Measurements from ENCODE around the gene C9orf50.

C9orf50 gene

DNA sequence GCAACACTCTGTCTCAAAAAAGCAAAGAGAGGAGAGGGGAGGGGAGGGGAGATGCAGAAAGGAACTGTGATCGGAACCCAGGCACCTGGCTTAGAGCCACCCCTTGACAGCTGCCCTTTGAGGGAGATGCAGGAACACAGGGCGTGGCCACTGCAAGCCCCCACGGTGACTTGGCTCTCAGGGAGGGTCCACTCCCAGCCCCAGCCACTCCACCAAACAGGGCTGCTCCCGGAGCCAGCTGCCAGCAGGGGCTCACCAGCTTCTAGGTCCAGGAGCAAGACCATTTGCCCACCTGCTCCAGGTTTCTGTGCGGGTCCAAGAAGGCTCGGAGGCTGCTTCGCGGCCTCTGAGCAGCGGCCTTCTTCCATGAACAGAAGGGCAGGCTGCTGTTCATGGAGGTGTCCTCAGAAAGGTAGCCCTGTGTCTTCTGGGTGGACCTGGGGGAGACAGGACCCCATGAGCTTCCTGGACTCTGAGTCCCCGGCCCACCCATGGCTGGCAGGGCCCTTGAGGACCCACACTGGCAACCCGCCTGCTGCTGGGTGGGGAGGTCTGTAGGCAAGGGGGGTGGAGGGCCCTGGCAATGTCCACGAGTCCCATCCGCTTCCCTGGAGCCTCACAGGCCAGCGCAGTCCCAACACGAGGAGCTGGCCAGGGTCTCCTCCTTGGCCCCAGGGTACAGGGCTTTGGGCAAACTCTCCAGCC lies 7.9 kb downstream of the C9orf50 start:
- Histone ChIP-seq H3K27me3 (no peaks in the 10 kb centered on the region), H3K9ac (peak overlapping the region; percentile 65), H3K4me2 (peak overlapping the region; percentile 100)

DNA sequence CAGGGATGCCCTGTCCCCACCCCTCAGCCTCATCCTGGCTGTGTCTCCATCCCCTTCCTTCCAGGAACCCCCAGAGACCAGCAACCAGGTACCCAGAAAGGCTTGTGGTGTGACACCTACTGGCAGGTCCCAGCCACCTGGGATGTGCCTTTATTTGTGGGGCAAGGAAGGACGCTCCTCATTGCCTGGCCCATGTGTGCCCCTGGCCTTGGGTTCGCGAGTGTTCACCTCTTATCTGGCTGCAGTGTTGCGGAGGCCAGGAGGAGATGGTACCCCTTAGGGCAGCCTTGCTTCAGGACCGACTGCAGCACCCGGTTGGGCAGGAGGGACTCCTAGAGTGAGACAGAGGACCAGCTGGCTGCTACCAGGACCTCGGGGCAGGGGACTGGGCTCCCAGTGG lies 8.8 kb downstream of the C9orf50 start:
- Histone ChIP-seq H3K27me3 (no peaks in the 10 kb centered on the region), H3K4me2 (peak overlapping the region; percentile 100), H3K36me3 (no peaks in the 10 kb centered on the region), H3K27ac (peak overlapping the region; percentile 74), H3K9me3 (no peaks in the 10 kb centered on the region), H3K9ac (peak overlapping the region; percentile 65; the same call in 1 of the 2 replicates), H3K4me3 (no peak overlapping the region), H3K4me1 (peaks cover 85% of the 10 kb centered on the region), H4K20me1 (no peaks in the 10 kb centered on the region)
- no peak for TF ChIP-seq Cebpa-rat (IDR thresholded peaks at IDR 0.05)

More for the DNA sequence above, 7.9 kb downstream of the C9orf50 start:
- peaks cover 76% of the 10 kb centered on the region for H3K4me1 ChIP-seq
- peak overlapping the region; percentile 74 for H3K27ac ChIP-seq
- no peaks in the 10 kb centered on the region for H4K20me1 ChIP-seq
- peak overlapping the region; percentile 53 for H3K4me3 ChIP-seq
- TF ChIP-seq Cebpa-rat (IDR thresholded peaks at IDR 0.05): no peak
- H3K36me3 ChIP-seq: no peaks in the 10 kb centered on the region
- no peaks in the 10 kb centered on the region for H3K9me3 ChIP-seq

DNA sequence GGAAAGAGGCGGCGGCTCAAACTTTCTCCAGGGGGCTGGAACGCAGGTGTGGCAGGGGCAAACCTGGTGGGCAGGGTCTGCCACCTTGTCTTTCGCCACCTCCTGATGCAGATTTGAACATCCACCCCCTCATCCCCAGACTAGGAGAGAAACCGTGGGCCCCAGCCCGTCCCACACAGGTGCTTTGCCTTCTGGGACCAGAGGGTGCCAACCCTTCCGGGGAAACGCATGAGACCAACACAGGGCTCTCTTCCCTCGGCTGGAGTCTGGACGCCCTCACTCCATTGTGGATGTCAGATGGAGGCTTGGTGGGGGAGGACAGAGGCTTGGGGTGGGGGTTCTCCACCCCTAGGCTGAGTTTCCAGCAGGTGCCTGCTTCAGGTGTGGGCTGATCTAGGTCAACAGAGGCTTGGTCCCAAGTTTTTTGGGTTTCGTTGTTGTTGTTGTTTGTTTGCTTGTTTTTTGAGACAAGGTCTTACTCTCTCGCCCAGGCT lies 9.5 kb downstream of the C9orf50 start:
- H3K36me3 ChIP-seq: no peaks in the 10 kb centered on the region
- peaks cover 92% of the 10 kb centered on the region for H3K4me1 ChIP-seq
- peak overlapping the region; percentile 100 for H3K4me2 ChIP-seq
- H3K27ac ChIP-seq: no peak overlapping the region
- no peaks in the 10 kb centered on the region for H4K20me1 ChIP-seq
- H3K9me3 ChIP-seq: no peaks in the 10 kb centered on the region
- TF ChIP-seq Cebpa-rat (IDR thresholded peaks at IDR 0.05): no peak
- H3K27me3 ChIP-seq: no peaks in the 10 kb centered on the region
- H3K4me3 ChIP-seq: peak overlapping the region; percentile 74; the same call in 1 of the 2 replicates
- H3K9ac ChIP-seq: 0 out of 2 replicates have a peak overlapping the region, but pooled peaks have one; percentile 84

DNA sequence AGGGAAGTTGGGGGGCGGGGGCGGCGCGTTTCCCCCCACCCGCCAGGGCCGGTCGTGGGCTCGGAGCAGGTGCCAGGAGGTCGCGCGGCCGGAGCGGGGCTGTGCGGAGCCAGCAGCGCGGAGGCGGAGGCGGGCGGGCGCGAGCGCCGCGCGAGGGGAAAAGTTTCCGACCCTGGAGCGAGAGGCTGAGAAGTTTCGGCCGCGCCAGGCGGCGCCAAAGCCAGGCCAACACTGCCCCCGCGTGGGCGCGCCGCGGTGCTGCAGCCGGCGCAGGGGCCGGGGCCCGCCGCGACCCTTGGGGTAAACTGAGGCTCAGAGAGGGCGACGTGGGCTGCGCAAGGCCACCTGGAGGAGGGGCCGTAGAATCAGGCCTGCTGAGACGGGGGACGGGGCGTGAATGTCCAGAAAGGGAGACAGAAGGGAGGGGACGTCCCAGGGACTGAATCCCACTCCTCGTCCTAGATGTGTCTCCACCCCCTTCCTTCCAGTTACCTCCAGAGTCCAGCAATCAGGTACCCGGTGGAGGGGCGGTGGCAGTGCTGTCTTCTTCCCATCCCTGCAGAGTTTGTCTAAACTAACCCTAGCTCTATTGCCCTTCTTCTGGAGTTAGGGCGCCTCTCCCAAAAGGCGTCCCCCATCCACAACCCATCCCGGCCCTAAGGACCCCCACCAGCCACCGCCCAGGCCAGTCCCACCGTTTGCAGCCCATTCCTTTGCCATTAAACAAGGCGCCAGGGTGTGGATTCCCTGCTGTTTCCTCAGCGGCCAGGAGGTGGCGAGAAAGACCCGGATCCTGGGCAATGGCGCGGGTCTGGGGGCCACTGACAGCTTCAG lies 10.2 kb downstream of the C9orf50 start:
- Histone ChIP-seq H3K4me2 (peak overlapping the region; percentile 100), H3K9ac (peak overlapping the region; percentile 84), H3K36me3 (no peaks in the 10 kb centered on the region), H3K27me3 (no peaks in the 10 kb centered on the region), H4K20me1 (no peaks in the 10 kb centered on the region), H3K4me3 (peak overlapping the region; percentile 74), H3K9me3 (no peaks in the 10 kb centered on the region), H3K27ac (peak overlapping the region; percentile 82), H3K4me1 (peaks cover 94% of the 10 kb centered on the region)
- TF ChIP-seq Cebpa-rat (IDR thresholded peaks at IDR 0.05): no peak

DNA sequence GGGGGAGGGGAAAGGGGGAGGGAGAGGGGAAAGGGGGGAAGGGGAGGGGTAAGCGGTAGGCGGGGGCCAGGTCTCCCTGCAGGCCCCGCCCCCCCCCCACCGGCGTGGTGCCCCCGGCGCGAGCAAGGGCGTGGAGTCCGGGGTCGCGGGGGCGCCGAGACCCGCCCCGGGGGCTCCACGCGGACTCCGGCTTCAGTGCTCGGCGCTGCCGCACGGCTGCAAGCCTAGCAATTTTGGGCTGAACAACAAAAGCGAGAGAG lies 10.8 kb downstream of the C9orf50 start:
- Histone ChIP-seq H3K4me1 (peaks cover 94% of the 10 kb centered on the region), H4K20me1 (no peaks in the 10 kb centered on the region), H3K36me3 (no peaks in the 10 kb centered on the region), H3K4me3 (peak overlapping the region; percentile 74), H3K9me3 (no peaks in the 10 kb centered on the region), H3K9ac (peak overlapping the region; percentile 84), H3K27me3 (no peaks in the 10 kb centered on the region), H3K4me2 (peak overlapping the region; percentile 100), H3K27ac (peak overlapping the region; percentile 82)
- TF ChIP-seq Cebpa-rat (IDR thresholded peaks at IDR 0.05): no peak

DNA sequence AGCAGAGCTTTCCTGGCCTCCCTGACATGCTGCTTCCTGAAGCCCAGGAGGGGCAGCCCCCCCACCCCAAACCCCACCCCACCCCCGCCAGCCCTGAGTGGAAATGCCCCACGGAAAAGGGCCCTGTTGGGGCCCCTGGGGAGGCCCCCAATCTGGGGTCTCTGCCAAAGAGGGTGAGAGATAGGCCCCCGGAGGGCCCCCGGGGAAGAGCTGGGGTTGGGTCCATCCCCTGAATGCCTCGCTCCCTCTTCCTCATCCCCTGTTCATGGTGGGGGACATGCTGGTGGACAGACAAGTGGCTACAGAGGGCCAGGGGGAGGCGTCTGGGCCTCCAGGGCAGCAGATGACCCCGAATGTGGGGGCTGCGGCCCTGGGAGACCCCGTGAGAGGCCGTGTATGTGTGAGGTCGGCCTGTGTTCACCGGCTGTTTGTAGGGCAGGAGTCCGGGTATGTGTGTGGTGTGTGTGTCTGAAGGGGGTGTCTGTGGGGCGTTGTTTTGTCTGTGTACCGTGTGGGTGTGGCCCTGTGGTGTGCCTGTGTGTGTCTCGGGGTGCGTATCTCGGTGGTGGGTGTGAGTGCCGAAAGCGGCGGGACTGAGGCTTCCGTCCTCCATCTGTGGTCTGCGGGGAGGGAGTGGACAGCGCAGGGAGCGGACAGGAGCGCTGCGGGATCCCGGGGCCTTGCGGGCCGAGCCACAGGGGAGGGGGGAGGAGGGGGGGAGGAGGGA lies 11.3 kb downstream of the C9orf50 start:
- peak overlapping the region; percentile 58 for H3K27ac ChIP-seq
- no peak for TF ChIP-seq Cebpa-rat (IDR thresholded peaks at IDR 0.05)
- H3K4me3 ChIP-seq: peak overlapping the region; percentile 74
- no peaks in the 10 kb centered on the region for H3K9me3 ChIP-seq
- peak overlapping the region; percentile 100 for H3K4me2 ChIP-seq
- H3K9ac ChIP-seq: peak overlapping the region; percentile 19; the same call in 1 of the 2 replicates
- H3K4me1 ChIP-seq: peaks cover 94% of the 10 kb centered on the region
- no peaks in the 10 kb centered on the region for H4K20me1 ChIP-seq
- no peaks in the 10 kb centered on the region for H3K36me3 ChIP-seq
- H3K27me3 ChIP-seq: no peaks in the 10 kb centered on the region

DNA sequence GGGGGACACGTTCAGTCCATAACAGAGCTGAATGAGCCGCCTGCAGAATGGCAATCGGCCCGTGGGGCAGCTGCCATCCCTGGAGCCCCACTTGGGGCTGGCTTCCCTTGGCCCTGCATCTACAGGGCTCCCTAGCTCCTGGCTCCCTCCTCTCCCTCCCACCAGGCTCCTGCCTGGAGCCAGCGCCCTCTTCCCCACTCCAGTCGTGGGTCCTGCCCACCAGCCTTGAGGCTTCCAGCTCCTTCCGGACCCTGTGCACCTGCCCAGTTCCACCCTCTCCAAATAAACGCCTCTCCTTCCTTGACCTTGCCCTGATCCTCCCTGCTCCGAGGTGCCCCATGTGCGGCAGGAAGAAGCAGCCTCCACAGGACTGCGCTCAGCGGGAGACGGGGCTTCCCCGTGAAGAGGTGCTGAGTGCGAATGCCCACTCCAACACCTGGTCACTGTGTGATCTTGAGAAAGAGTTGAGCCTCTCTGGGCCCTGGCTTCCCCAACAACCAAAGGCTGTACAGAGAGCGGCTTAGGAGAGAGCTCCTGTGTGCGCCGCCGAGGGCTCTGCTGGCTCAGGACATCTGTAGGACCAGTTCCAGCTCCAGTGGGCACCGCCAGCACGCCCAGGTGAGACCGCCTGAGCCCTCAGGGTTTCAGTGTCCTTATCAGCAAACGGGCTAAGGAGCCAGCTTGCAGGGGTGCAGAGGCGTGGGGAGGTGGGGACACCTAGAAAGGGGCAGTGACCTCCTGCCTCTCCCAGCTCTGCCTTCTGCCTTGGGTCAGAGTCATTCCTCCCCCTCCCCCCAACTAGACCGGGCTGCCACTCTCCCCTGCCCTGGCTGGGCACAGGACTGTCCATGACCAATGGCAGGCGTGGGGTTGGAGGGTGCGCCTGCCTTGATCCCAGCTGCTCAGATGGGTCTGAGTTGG lies 12.1 kb downstream of the C9orf50 start:
- Histone ChIP-seq H3K9ac (no peak overlapping the region), H3K4me1 (peaks cover 94% of the 10 kb centered on the region), H3K27me3 (no peaks in the 10 kb centered on the region), H3K27ac (peak overlapping the region; percentile 24), H3K4me2 (peak overlapping the region; percentile 100), H3K36me3 (no peaks in the 10 kb centered on the region), H4K20me1 (no peaks in the 10 kb centered on the region), H3K9me3 (no peaks in the 10 kb centered on the region), H3K4me3 (no peak overlapping the region)
- TF ChIP-seq Cebpa-rat (IDR thresholded peaks at IDR 0.05): no peak

DNA sequence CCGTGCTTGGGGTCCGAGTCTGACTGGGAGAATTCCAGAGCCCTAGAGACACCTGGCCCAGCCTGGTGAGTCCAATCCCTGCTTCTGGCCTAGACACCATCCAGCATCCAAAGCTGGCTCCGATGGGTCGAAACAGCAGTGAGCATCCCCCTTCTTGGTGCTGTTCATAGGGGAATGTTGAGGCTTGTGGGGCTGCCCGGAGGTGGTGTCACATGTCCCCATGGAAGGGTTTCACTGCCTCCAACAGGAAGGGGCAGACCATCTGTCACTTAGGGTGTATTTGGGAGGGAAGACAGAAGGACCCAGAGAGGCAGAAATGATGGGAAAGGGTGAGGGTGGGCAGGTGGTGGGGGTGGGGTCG lies 13.9 kb downstream of the C9orf50 start:
- H3K36me3 ChIP-seq: no peaks in the 10 kb centered on the region
- H3K4me3 ChIP-seq: no peak overlapping the region
- H4K20me1 ChIP-seq: no peaks in the 10 kb centered on the region
- H3K4me2 ChIP-seq: peak overlapping the region; percentile 100
- H3K9ac ChIP-seq: peak overlapping the region; percentile 30; the same call in 1 of the 2 replicates
- H3K9me3 ChIP-seq: no peaks in the 10 kb centered on the region
- peaks cover 94% of the 10 kb centered on the region for H3K4me1 ChIP-seq
- H3K27me3 ChIP-seq: no peaks in the 10 kb centered on the region
- TF ChIP-seq Cebpa-rat (IDR thresholded peaks at IDR 0.05): no peak
- H3K27ac ChIP-seq: peak overlapping the region; percentile 72

All from BLaER1 (cell line).